HL-60 (cell line): Measurements from ENCODE around the gene RAX2.

Experiments used
- DNase-seq, 2 experiments: peaks; one replicate each; pipeline ENCODE4 v3.0.0-alpha.2; 2010 to 2020; ENCODE audit warnings: low read depth in 1 of 2, low spot score in 1 of 2
- H3K27ac ChIP-seq: fragments of 250-450 bp; sonication (Bioruptor Pico); replicated peaks from 2 replicates; pipeline ENCODE4 v1.5.1; 2020; ENCODE audit warnings: mild to moderate bottlenecking, moderate library complexity
- H3K27me3 ChIP-seq: fragments of 250-450 bp; sonication (Bioruptor Pico); 2 replicates; pipeline ENCODE4 v1.5.1; 2021; ENCODE audit warnings: mild to moderate bottlenecking, moderate library complexity; ENCODE audit not compliant: insufficient read depth, poor library complexity, severe bottlenecking
- H3K4me3 ChIP-seq: replicated peaks from 2 replicates; pipeline ENCODE4 v1.5.1; 2011; ENCODE audit warnings: mild to moderate bottlenecking, control low read depth, low read length; ENCODE audit not compliant: insufficient read depth
- CTCF ChIP-seq: IDR thresholded peaks from one replicate; pipeline ENCODE4 v1.5.1; 2011; ENCODE audit warnings: low read length, control low read depth, inconsistent platforms; ENCODE audit not compliant: insufficient read depth
- GABPA ChIP-seq: IDR thresholded peaks from 2 replicates; pipeline ENCODE4 v1.6.1; 2012; ENCODE audit warnings: low read depth
- POLR2AphosphoS5 ChIP-seq: IDR thresholded peaks from 2 replicates; pipeline ENCODE4 v1.6.1; 2012; ENCODE audit warnings: low read depth
- REST ChIP-seq: IDR thresholded peaks from 2 replicates; pipeline ENCODE4 v1.6.1; 2012; ENCODE audit warnings: low read depth; ENCODE audit not compliant: insufficient replicate concordance
- SPI1 ChIP-seq: IDR thresholded peaks from 2 replicates; pipeline ENCODE4 v1.6.1; 2012; ENCODE audit warnings: low read depth, mild to moderate bottlenecking, borderline replicate concordance

RAX2 gene

GRCh38 chr19:3723110-3723488 is 48.9 kb downstream of the RAX2 start:
- DNase-seq, result no peak
- no peak overlapping the region for H3K4me3 ChIP-seq
- H3K27ac ChIP-seq, result no peak overlapping the region
- peaks cover 35% of the 10 kb centered on the region for H3K27me3 ChIP-seq
- no peak for TF ChIP-seq POLR2AphosphoS5
- no peak for TF ChIP-seq SPI1
- TF ChIP-seq CTCF, result no peak
- TF ChIP-seq GABPA, result no peak
- no peak for TF ChIP-seq REST

- TF ChIP-seq CTCF, result no peak
- no peak for TF ChIP-seq GABPA
- DNase-seq, result no peak
- Histone ChIP-seq H3K27me3 (peaks cover 35% of the 10 kb centered on the region), H3K4me3 (no peak overlapping the region), H3K27ac (no peak overlapping the region)
These were observed 49.5 kb downstream of the RAX2 start for GRCh38 chr19:3722443-3723109.

GRCh38 chr19:3721887-3722442 is 50.1 kb downstream of the RAX2 start:
- no peak overlapping the region for H3K27ac ChIP-seq

More at GRCh38 chr19:3721887-3722442, 50.1 kb downstream of the RAX2 start:
- Histone ChIP-seq H3K27me3 (peaks cover 35% of the 10 kb centered on the region), H3K4me3 (no peak overlapping the region)
- DNase-seq, result no peak
- TF ChIP-seq SPI1, result no peak
- TF ChIP-seq CTCF, result no peak
- TF ChIP-seq REST, result no peak
- TF ChIP-seq POLR2AphosphoS5, result no peak
- TF ChIP-seq GABPA, result no peak
